D721Med (cell line): Measurements from ENCODE around the gene DNAL1.

Experiments
- DNase-seq: peaks from one replicate; pipeline ENCODE4 v3.0.0; 2011; ENCODE audit warnings: low spot score; ENCODE audit not compliant: insufficient read length
- FAIRE-seq: peaks from 2 replicates; lab custom pipeline; 2011; peaks lifted over from hg19 to GRCh38; lab: Jason Lieb, UNC
- TF ChIP-seq, protein P1 (sequence below): IDR thresholded peaks from 2 replicates; pipeline ENCODE4 v1.5.1; 2012; ENCODE audit warnings: mild to moderate bottlenecking, control low read depth; ENCODE audit not compliant: insufficient read depth; ENCODE audit errors: missing control alignments

DNAL1 gene

DNA sequence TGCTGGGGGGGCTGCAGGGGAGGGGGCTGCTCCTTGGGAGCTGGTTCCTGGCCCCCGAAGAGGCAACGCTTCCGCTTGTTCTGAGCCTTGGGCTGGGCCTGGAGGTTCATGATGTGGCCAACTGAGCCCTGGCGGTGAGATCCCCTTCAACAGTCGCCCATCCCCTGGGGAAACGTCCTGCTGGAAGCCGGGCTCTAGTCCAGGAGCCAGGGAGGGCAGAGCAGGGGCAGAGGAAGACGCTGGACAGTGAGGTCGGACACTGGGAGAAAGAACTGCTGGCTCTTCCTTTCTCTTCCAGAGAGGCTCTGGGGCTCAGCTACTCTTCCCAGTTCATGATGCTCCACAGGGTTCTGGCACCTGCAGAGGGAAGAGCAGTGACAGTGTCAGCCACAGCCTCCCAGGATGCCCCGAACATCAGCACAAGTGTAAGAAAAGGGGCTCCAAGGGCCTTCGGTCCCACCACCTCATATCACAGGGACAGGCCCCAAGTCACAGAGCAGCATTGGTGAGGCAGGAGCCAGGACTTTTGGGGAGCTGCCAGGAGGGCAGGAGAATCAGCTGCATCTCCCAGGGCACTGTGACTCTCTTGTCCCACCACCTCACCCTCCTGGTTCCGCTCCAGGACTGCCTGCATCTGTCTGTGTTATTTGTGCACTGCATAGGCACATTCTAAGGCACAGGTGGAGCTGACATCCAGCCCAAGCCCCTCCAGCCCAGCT, 95.3 kb downstream of the DNAL1 start:
- DNase-seq, result no peak
- FAIRE-seq, result no peak
- TF ChIP-seq, protein P1, sequence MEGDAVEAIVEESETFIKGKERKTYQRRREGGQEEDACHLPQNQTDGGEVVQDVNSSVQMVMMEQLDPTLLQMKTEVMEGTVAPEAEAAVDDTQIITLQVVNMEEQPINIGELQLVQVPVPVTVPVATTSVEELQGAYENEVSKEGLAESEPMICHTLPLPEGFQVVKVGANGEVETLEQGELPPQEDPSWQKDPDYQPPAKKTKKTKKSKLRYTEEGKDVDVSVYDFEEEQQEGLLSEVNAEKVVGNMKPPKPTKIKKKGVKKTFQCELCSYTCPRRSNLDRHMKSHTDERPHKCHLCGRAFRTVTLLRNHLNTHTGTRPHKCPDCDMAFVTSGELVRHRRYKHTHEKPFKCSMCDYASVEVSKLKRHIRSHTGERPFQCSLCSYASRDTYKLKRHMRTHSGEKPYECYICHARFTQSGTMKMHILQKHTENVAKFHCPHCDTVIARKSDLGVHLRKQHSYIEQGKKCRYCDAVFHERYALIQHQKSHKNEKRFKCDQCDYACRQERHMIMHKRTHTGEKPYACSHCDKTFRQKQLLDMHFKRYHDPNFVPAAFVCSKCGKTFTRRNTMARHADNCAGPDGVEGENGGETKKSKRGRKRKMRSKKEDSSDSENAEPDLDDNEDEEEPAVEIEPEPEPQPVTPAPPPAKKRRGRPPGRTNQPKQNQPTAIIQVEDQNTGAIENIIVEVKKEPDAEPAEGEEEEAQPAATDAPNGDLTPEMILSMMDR, result no peak

DNA sequence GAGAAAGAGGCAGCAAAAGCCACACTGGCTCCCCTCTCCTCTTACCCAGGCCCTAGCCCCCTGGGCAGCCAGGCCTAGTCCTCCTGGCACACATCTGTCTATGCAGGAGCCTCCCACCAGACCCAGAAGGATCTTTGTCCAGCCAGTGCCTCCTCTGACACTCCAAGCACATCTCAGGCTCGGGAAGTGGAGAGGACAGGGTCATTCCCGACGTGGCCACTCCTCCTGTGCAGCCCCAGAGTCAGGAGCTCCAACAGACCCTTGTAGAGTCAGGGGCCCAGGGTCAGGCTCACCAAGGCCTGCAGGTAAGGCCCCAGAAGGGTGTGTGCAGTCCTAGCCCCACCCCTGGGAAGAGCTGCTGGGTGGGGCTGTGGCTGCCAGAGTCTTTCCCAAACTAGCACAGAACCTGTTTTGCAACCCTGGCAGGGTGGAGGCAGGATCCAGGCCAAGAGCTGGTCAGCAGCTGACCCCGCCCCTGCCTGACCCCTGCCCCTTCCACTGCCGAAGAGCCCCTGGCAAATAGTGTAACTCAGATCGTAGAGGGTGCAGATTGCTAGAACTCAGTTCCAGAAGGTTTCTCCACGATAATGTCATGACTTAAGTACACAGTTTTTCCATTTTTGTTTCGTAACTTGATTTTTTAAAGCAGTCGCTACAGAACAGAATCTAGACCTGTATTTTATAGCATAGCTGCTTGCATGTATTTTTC, 96.0 kb downstream of the DNAL1 start:
- FAIRE-seq, result no peak
- TF ChIP-seq, protein P1, result no peak
- no peak for DNase-seq

DNA sequence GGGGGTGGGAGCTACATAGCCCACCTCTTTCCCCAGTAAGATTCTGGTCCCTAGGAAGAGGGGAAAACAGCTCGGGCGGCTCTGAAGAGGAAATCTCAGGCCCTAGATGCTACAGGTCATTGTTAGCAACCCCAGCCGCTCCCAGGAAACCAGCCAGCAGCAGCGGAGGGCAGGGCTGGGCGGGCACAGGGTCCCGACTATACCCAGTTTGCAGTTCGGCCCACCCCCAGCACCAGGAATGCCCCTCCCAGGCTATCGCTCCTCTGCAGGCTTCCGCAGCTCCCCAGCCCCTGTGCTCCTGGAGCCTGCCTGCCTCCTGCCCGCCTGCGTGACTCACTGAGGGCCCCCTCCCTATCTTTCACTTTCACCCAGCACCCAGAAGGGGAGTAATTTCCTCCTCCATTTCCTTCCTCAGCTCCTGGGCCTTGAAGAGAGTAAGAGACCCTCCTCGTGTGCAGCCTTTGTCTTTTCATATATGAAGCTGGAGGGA, 96.6 kb downstream of the DNAL1 start:
- DNase-seq (no peak), FAIRE-seq (no peak)
- TF ChIP-seq, protein P1, result no peak

DNA sequence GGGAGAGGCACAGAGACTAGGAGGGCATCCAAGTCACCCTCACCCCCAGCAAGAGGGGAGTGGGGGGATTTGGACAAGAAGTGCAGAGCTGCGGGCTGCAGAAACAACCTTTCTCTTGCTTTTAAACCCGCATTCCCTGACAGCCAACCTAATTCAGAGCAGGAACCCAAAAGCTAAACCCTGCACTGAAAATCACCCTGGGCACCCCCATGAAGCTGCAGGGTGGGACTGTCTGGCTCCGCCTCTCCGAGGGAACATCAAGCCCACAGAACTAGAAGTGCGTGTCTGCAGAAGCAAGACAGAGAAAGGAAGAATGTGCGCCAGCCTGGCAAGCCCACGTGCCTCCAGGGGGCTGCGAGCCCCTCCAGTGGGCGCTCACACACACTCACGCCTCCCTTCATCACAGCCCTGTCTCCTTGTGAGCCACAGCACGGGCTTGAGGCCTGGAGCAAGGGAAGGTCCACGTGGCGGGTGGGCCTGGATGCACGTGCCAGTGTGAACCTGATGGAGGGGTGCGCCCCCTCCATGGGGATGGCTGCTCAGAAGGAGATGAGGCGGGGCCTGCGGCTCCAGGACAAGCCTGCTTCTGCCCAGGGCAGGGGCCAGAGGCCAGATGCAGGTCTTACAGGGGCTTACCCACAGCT, 97.2 kb downstream of the DNAL1 start:
- TF ChIP-seq, protein P1, result no peak
- FAIRE-seq (no peak), DNase-seq (no peak)

DNA sequence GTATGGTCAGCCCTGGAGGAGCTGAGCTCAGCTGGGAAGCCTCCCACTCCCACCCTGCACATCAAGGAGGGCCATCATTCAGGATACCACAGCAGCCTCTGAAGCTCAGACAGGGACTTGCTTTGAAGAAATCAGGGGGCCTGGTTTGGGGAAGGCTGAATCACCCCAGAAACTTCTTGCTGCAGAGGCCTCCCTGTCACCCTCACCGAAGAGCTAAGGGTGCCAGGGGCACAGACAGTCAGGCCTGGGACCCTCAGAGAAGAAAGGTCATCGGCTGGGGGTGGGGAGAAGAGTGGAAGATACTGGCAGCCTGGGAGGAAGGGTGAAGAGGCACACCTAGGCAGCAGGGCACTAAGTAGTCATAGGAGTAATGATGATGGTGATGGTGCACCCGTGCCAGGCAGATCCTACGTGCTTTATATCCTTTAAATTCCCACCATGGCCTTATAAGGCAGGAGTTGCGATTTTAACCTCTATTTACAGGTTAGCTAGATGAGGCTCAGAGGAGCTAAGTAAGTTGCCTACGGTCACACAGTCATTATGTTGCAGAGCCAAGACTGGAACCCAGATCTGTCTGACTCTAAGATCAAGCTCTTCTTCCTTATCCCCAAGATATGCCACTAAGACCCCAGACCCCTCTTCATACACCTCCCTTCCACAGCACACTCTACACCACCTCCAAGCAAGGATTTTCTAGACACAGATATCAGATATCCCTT, 97.9 kb downstream of the DNAL1 start:
- TF ChIP-seq, protein P1, result no peak
- DNase-seq (no peak), FAIRE-seq (no peak)

DNA sequence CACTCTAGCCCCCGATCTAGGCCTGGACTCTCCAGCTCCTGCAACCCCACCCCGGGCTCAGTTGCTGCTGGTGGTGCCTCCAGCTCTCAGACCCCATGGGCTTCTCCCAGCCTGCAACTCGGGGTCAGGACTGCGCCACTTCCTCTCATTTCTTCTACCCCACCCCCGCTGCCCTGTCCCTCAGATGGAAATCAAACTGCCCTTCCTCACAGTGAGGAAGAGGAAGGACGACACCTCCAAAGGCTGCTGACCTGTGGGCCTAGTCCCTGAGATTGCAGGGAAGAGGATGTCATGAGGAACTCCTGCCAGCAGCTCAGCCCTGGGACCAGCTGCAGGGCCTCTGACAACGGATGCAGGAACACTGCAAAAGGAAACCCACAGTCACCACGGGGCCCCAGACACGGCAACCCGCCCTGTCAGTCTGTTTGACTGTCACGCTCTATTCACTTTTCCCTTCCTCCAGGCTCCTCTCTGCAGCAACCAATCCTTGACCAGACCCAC, 98.7 kb downstream of the DNAL1 start:
- DNase-seq (no peak), FAIRE-seq (no peak)
- TF ChIP-seq, protein P1, result no peak
